BJ (cell line): ENCODE measurements around the gene AK5. TPM values are rescaled to one million over a fixed set of nuclear protein-coding genes. Genes with fewer than 3 reads are reported as not detected.

Experiments used
- CTCF ChIA-PET: fragments of 350-600 bp; formaldehyde crosslinking; extraction: SDS; loops from one replicate; lab custom pipeline; 2021; ENCODE audit warnings: antibody characterized with exemption, inconsistent platforms; lab: Yijun Ruan, JAX
- POLR2A ChIA-PET: fragments of 300-600 bp; sonication (Branson Sonifier 250); formaldehyde crosslinking; extraction: SDS; loops from one replicate; lab custom pipeline; 2021; ENCODE audit warnings: antibody characterized with exemption; lab: Charles Lee
- DNase-seq: peaks from one replicate; pipeline ENCODE4 v3.0.0-alpha.2; 2011; ENCODE audit warnings: low read depth
- H3K27me3 ChIP-seq: 2 replicates; pipeline ENCODE4 v1.6.0; 2011; ENCODE audit warnings: low read length; ENCODE audit not compliant: control insufficient read depth, insufficient read depth
- H3K36me3 ChIP-seq: 2 replicates; pipeline ENCODE4 v1.5.1; 2011; ENCODE audit warnings: low read length; ENCODE audit not compliant: control insufficient read depth, insufficient read depth
- H3K4me3 ChIP-seq: 2 replicates; pipeline ENCODE4 v1.5.1; 2011; ENCODE audit warnings: low read depth, mild to moderate bottlenecking, control low read depth, low read length
- CTCF ChIP-seq: IDR thresholded peaks from 2 replicates; pipeline ENCODE4 v1.5.1; 2011; ENCODE audit warnings: low read depth, mild to moderate bottlenecking, control low read depth, inconsistent platforms, low read length, moderate library complexity; ENCODE audit not compliant: insufficient read depth
- polyA plus RNA-seq: library from polyadenylated mRNA; depleted of rRNA; stranded (reverse); fragments of >200 nt; gene quantifications from 2 replicates; pipeline ENCODE4 v1.2.3, GENCODE V29; 2011

AK5 gene
- polyA plus RNA-seq, 1 experiment: 7.8 TPM

- TF ChIP-seq CTCF: no peak
- Histone ChIP-seq H3K36me3 (no peaks in the 10 kb centered on the region), H3K27me3 (no peaks in the 10 kb centered on the region), H3K4me3 (no peak overlapping the region)
- DNase-seq: no peak
- ChIA-PET CTCF (no interaction called here), POLR2A (no interaction called here)
Measured at GRCh38 chr1:77283701-77284425, 2.0 kb downstream of the AK5 start.

- H3K27me3 ChIP-seq: no peaks in the 10 kb centered on the region
- H3K36me3 ChIP-seq: no peaks in the 10 kb centered on the region
- CTCF ChIA-PET: no interaction called here
- POLR2A ChIA-PET: no interaction called here
- no peak for DNase-seq
- no peak overlapping the region for H3K4me3 ChIP-seq
- no peak for TF ChIP-seq CTCF
Measured at GRCh38 chr1:77287535-77287934, 5.7 kb downstream of the AK5 start.

GRCh38 chr1:77288275-77288674 lies 6.5 kb downstream of the AK5 start:
- no peak for DNase-seq
- TF ChIP-seq CTCF: no peak
- H3K4me3 ChIP-seq: no peak overlapping the region
- CTCF ChIA-PET: no interaction called here
- no peaks in the 10 kb centered on the region for H3K36me3 ChIP-seq
- H3K27me3 ChIP-seq: no peaks in the 10 kb centered on the region
- POLR2A ChIA-PET: no interaction called here

GRCh38 chr1:77290576-77290975 lies 8.8 kb downstream of the AK5 start:
- ChIA-PET CTCF (interaction anchor here (0.6 to 1.2 kb wide), 3 partner anchors 10 to 196 kb away, joined by 3 to 5 read pairs (median 3); no protein-coding TSS in a partner anchor), POLR2A (no interaction called here)
- no peak for TF ChIP-seq CTCF
- no peak for DNase-seq
- H3K4me3 ChIP-seq: no peak overlapping the region
- H3K36me3 ChIP-seq: no peaks in the 10 kb centered on the region
- H3K27me3 ChIP-seq: no peaks in the 10 kb centered on the region

- Histone ChIP-seq H3K4me3 (no peak overlapping the region), H3K27me3 (no peaks in the 10 kb centered on the region), H3K36me3 (no peaks in the 10 kb centered on the region)
- no peak for TF ChIP-seq CTCF
- DNase-seq: no peak
- ChIA-PET CTCF (interaction anchor here (0.6 kb wide), 1 partner anchor 197 kb away, joined by 3 read pairs; no protein-coding TSS in a partner anchor), POLR2A (no interaction called here)
Measured at GRCh38 chr1:77292551-77292950, 10.7 kb downstream of the AK5 start.
